T follicular helper cell (primary cell): ENCODE data around the gene MOCS2.
"Not testable (repeated sequence)": the region's sequence is repeated elsewhere in the genome, so short reads cannot be mapped to it uniquely, and the experiment has no call there.

Experiments used
- DNase-seq: peaks from one replicate; pipeline ENCODE4 v3.0.0-alpha.2; 2020; ENCODE audit warnings: low read depth
- total RNA-seq, 2 experiments: gene quantifications; one replicate each; lab custom pipeline; 2026; lab: John Stamatoyannopoulos, UW

Gene MOCS2, protein sequence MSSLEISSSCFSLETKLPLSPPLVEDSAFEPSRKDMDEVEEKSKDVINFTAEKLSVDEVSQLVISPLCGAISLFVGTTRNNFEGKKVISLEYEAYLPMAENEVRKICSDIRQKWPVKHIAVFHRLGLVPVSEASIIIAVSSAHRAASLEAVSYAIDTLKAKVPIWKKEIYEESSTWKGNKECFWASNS
- total RNA-seq: 23.5 to 27.1 reads per million in 2 experiments

DNA sequence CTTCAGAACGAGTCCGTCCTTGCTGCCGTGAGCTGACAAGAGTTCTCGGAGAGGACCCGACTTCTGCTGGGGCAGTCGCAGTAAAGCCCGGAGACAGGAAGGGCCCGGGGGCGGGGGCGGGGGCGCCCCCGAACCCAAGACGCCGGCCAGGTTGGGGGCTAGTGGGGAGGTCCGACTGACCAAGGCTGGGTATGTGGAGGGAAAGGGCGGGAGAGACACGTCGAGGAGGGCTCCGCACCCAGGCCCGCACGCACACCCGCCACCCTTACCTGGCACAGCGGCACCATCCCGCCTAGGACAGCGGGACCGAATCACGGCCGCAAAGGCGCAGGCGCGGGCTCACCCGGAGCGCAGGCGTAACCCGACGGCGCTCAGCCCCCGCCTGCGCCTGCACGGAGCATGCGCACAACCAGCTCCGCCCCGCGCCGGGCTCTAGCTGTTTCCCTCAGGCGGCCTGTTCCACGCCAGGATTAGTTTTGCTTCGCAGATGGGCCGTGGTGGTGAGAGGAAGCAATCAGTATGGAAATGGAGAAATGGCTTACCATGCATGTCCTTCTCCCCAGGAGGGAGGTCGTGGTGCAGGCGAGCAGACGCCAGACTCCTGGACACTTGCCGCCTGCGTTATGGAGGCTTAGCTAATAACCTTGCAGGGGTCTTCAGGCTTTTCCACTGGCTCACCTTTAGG lies at the start of gene MOCS2:
TSS of gene MOCS2 (minus strand) at position 315 of the 685 bp plus-strand sequence. CDS start 2,583 bp downstream, outside the sequence.
- peak; percentile 85 for DNase-seq

DNA sequence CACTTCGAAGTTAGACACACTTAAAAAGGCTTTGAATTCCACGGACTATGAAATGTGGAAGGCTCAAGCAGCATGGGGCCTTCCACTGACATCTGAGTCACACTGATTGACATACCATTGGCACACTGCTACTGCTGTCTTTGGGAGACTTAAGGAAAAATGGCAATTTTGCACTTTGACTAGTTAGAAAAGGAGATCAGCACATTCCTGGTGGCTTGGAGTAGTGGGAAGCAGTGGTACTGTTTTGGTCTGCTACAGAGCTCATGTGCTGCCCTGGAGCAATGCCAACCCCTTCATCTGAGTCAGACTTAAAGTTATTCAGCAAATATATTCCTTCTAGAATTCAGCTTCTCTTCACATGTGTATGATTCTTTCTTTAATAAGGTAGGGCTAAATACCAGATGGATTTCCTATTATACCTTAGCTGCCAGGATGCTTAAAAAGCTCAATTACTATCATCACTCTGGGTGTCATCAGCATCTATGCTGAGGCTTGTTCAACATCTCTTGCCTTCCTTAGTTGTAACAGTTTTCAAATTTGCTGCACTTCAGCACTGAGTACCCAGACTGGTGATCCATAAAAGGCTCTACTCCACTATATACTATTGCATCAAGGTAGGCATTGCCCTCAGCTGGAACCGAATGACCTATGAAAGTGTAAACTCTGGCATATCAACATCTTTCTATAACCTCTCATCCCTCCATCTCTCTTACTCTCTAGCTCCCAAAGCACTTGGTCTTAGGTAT lies 42.3 kb upstream of the MOCS2 start:
- no peak for DNase-seq

DNA sequence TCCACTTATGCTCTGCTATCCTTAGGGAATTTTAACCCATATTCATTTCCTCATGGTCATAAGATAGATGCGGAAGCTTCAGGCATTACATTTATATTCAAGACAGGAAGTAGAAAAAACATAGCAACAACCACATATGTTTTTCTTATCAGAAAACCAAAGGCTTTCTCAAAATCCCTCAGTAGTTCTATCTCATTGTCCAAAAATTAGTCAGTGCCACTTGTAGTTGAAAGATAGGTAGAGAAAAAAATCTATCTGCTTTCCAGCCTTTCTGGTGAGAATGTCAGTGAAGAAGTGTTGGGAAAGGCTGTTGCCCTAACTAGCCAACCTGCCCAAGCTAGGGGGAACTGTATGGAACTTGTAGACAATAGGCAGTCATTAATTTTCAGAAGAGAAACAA lies 23.5 kb upstream of the MOCS2 start:
- no peak for DNase-seq

DNA sequence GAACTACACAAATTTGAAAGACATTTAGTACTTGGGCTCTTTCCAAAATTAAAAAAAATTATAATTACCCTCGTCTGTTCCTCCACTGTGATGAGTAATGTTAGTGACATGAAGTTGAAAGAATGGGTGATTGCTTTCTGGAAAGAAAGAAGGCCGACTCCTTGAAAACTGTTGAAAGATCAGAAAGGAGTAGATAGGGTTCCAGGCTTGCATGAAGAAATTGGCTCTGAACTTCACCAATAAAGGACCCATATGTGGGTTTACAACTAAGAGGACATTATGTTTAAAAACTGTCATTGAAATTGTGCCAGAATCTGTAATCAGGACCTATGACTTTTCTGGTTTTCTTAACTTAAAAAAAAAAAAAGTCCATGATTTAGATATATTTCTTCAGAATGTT lies 20.7 kb upstream of the MOCS2 start:
- no peak for DNase-seq

DNA sequence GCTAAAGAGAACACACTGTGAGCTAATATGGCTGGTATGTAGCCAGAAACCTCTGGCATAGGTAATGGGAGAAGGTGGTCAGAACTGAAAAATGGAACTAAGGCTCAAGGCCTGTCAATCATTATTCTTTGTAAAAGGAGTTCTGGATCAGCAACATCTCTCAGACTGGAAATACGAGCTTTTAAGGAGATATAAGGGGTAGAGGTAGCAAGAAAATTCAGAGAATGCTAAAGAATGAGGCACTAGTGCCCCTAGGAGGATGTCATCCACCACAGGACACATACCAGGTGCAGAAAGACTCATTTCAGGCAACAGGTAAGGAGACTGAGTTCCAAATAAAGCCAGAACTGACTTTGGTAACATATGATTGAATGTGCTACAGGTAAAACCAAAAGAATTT lies 18.9 kb upstream of the MOCS2 start:
- no peak for DNase-seq

DNA sequence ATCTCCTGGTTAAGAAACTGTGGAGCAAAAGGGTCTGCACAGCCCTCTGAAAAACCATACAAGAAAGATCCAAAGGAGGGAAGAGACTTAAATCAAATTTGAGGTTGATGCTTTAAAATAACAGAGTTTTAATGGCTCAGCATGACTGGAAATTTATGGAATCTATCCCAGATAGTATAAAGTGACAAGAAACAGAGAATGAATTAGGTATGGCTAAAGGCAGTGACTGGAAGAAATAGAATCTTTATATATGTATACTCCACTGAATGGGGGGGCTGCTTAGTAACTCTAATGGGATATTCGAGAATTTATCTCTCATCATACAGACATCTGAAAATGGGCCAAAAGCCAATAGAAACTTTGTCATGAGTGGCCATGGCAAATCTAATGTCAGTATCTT lies 17.6 kb upstream of the MOCS2 start:
- DNase-seq: no peak

DNA sequence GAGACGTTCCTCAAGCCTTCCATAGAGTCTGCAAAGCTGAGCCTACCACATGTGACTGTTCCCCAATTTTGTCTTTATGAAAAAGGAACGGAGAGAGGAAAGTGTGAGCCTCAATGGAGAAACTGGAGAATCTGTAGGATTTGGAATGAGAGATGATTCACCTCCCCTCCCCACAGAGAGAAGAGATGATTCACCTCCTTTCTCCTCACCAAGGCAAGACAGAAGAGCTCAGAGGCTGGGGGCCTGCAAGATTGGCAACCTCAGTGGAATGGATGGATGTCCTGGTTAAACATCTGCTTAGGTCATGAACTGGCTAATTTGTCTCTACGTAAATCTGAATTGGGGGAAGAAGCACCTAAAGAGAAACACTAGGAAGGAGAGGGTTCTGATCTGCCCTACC lies 17.0 kb upstream of the MOCS2 start:
- no peak for DNase-seq

DNA sequence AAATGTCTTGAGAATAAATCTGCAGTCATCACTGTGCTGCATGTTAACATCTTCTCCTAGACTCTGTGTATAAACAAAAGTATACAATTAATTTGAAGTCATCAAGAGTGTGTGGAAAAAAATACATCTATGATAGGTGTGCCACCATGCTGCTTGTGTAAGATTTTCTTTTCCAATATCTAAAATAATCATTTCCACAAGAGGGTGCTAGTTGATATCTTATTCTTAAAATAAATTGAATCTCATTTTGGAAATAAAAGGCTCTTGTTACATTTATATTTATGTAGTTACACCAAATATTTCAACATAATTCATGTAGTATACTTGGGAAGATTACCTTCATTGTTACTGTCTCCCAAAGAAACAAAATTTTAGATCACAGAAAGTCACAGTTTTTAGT lies 14.1 kb upstream of the MOCS2 start:
- no peak for DNase-seq

DNA sequence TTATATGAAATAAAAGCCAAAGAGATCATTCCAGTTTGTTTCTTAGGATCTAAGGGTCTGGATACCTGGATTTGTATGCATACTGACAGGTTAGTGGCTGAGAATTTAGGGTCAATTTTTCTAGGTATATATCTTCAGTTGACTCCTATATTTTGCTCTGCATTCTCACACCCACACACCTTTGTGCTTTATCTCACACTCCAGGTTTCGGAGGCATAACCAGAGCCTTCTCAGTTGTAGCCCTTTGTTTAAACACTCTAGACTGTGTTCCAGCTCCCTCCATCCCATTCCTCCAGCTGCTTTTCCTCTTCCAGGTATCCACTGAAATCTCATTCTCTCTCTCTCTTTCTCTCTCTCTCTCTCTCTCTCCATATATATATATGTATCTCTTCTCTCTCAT lies 10.6 kb upstream of the MOCS2 start:
- no peak for DNase-seq

DNA sequence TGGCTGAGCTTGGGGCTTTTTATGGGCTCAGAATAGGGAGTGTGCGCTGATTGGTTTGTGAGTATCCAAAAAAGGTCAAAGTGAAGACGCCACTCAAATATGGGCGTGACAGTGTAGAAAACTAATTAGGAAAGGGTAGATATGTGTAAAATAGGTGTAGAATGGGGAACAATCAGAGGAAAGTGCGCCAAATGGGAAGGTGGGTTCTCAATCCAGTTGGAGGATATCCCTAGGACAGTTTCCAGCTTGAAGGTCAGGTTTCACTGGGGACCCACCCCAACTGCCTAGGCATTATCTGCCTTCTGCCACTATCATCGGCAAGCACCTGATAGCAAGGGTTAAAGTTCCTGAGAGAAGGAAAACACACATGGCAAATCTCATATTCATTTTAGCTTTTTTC lies 9.3 kb upstream of the MOCS2 start:
- no peak for DNase-seq

DNA sequence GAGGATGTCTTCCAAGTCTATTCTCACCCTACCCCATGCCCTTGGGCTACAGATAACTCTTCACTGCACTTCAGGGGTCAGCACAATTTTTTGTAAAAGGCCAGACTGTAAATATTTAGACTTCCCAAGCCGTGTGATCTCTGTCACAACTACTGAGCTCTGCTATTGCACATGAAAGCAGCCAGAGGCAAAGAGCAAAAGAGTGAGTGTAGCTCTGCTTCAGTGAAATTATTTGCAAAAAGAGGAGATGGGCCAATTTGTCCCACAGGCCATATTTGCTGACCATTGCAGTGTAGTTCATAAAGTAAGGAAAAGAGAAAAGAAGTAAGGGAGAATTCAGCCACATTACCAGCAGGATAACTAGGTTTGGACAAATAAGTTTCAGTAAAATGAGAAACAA lies 7.0 kb upstream of the MOCS2 start:
- no peak for DNase-seq

DNA sequence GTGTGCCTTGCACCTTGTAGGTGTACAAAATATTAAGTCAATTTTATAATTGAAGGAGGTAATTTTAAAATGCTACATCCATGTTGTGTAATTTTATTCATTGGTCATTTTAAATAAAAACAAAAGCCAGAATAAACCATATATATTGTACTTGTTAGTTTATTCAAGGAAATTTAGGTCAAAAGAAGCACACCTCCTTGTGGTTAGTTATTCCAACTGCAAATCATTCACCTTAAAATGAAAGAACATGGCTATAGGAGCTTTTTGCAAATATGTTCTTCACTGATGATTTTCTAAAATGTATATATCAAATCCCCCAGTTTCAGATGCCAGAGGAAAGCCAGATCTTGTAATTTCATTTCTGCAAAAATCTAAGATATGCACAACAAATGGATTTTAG lies 5.4 kb upstream of the MOCS2 start:
- DNase-seq: no peak

DNA sequence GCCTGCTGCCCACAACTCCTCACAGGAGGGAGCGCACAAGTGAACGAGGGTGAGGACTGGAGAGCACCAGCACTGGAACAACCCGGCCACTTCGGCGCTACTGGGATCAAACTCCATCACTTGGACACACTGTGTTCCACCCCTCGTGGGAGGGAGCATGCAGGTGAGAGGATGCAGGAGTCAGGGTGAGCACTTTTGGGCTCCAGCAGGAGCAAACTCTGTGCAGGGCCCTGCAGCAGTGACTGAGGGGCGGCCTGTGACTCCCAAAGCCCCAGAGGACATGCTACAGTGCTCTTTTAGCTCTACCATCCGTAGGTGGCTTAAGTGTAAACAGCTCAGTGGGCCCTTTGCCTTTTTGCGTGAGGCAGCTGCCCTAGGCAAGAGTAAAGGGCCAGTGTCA lies 4.4 kb upstream of the MOCS2 start:
- no peak for DNase-seq

DNA sequence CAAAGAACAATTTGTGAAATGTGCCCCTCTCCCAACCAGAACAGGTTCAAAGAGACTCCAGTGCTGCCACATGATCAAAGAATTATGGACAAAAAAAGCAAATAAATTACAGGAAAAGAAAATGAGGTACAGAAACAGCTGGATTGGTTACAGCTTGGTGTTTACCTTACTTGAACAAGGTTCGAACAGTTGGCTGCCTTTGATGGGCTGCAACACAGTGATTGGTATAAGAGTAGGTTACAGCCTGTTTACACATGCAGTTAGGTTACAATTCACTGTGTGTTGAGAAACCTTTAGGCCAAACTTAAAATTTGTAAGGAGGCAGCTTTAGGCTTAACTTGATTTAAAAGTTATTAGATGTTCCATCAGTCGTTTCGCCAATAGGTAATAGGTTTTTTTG lies 3.4 kb upstream of the MOCS2 start:
- DNase-seq: no peak

DNA sequence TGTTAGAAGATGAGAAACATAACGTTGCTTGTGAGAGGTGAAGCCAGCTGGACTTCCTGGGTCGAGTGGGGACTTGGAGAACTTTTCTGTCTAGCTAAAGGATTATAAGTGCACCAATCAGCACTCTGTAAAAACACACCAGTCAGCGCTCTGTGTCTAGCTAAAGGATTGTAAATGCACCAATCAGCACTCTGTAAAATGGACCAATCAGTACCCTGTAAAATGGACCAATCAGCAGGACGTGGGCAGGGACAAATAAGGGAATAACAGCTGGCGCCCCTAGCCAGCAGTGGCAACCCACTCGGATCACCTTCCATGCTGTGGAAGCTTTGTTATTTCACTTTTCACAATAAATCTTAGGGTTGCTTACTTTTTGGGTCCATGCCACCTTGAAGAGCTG lies 2.8 kb upstream of the MOCS2 start:
- not testable (repeated sequence) for DNase-seq

DNA sequence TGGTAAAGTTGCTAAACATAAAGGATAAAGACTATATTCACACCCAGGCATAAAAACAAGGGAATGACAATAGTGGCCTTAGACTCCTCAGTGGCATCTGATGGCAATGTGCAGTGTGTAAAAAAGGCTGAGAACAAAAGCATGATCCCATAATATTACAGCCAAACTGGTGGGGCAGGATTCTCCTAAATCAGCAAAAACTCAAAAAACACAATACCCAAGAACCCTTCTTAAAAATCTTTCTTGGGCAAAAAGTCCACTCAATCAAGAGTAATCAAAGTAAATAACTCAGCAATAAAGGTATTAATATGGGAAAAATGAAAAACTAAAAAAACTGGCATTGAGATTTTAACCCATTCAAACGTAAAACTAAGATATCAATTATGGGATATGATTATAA lies 1.6 kb upstream of the MOCS2 start:
- DNase-seq: no peak

DNA sequence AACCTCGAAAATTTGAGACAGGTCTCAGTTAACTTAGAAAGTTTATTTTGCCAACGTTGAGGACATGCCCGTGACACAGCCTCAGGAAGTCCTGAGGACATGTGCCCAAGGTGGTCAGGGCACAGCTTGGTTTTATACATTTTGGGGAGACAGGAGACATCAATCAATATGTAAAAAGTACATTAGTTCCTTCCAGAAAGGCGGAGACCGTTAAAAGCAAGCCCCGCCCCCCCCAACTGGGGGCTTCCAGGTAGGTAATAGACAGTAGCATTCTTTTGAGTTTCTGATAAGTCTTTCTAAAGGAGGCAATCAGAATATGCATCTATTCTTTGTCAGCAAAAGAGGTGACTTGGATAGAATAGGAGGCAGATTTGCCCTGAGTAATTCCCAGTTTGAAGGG lies 599 bp upstream of the MOCS2 start:
- no peak for DNase-seq

DNA sequence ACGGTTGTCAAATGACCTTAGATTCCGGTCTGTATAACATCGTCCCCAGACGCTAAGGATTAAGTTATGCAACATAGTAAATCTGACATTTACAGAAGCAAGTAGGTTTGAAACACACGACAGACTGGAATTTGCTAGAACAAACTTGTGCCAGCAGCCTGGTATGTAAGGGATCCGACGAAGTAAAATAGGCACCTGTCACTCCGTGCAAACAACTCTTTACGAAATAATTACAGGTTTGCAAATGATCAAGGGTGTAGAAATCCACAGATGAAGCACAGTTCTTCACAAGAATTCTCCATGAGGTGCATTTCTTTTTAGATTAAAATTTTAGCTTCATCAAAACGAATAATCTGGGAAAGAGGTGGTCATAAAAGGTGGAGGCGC lies 508 bp downstream of the MOCS2 start:
- DNase-seq: no peak

DNA sequence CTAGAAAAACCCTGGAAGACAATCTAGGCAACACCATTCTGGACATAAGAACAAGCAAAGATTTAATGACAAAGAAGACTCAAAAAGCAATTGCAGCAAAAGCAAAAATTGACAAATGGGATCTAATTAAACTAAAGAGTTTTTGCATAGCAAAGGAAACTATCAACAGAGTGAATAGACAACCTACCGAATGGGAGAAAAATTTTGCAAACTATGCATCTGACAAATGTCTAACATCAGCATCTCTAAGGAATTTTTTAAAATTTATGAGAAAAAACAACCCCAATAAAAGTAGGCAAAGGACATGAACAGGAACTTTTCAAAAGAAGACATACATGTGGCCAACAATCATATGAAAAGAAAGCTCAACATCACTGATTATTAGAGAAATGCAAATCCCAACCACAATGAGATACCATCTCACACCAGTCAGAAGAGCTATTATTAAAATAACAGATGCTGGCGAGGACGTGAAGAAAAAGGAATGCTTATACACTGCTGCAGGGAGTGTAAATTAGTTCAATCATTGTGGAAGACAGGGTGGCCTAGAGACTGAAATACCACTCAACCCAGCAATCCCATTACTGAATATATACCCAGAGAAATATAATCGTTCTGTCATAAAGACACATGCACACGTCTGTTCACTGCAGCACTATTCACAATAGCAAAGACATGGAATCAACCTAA lies 3.8 kb downstream of the MOCS2 start:
- no peak for DNase-seq

DNA sequence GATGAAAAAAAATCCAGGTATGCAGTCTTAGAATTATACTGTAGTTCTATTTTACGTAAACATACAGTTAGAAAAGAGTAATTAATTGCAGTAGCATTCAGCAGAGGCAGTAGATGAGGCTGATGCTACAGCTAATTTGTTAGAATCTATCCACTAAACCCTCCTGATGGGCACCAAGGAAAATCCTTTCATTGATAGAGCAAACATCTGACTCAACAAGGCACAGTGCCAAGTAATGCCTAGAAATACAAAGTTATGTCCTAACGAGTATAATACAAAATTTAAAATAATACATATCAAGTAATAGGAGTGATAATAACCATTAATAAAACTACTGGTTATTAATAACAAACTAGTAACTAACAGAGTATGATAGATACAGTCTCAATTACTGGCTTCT lies 9.0 kb downstream of the MOCS2 start:
- no peak for DNase-seq

DNA sequence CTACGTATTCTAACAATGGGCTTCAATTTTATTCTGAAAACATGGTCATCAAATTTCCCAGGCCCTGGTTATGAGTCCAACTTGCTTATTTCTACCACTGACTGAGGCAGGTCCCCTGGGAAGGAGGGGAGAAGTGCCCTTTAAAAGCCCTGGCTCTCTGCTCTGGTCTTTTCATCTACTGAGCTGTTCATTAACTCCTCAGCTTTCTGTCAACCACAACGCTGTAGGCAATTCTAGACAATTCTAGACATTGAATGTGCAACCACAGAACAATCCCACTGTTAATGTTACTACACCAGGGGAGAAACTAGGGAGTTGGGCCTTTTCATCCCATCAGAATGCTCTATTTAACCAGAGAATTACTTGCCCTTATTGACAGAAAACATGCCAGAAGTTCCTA lies 10.0 kb downstream of the MOCS2 start:
- DNase-seq: no peak

DNA sequence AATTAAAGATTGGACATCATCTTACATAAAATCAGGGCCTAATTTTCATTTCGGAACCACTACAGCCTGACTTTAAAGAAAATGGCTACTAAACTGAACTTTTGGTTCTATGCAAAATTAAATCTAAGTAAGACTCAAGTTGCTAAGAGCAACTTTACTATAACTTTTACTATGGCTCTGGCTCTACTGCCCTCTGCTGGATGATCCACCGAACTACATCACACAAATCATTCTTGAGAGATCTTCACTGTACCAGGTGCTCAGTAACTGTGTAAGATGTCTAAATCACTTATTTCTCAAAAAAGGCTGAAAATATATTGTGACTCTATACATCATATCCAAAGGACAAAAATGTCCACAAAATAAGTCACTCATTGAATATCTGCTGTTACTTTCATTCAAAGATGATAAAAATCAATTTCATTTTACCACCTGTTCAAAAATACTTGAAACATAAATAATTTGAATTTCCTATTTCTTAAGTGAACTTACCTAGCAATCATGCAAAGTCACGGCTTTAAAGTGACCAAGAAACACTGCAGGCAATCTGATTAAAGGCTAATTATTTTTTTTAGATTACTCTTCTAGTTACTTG lies 13.5 kb downstream of the MOCS2 start:
- DNase-seq: peak; percentile 49
